KMS-11 (cell line): Measurements from ENCODE around the gene PLEKHA3.
"Not testable (repeated sequence)": the region's sequence is repeated elsewhere in the genome, so short reads cannot be mapped to it uniquely, and the experiment has no call there.

Experiments
- H2AFZ ChIP-seq: fragments of 200-600 bp; sonication (generic); 2 replicates; pipeline ENCODE4 v1.6.1; 2016; ENCODE audit warnings: antibody characterized with exemption, mixed run types, low read depth
- H3K27ac ChIP-seq: fragments of 200-600 bp; sonication (generic); 2 replicates; pipeline ENCODE4 v1.6.1; 2016; ENCODE audit warnings: mild to moderate bottlenecking, mixed run types
- H3K27me3 ChIP-seq: fragments of 200-600 bp; sonication (generic); 2 replicates; pipeline ENCODE4 v1.6.1; 2017; ENCODE audit warnings: mild to moderate bottlenecking, low read depth, mixed run types, moderate library complexity; ENCODE audit not compliant: insufficient read depth
- H3K36me3 ChIP-seq: fragments of 200-600 bp; sonication (generic); 2 replicates; pipeline ENCODE4 v1.6.1; 2017; ENCODE audit warnings: mild to moderate bottlenecking, mixed run types; ENCODE audit not compliant: insufficient read depth
- H3K4me1 ChIP-seq: fragments of 200-600 bp; sonication (generic); 2 replicates; pipeline ENCODE4 v1.6.1; 2016; ENCODE audit warnings: mild to moderate bottlenecking, low read depth, mixed run types; ENCODE audit not compliant: poor library complexity, severe bottlenecking
- H3K4me2 ChIP-seq: fragments of 200-600 bp; sonication (generic); 2 replicates; pipeline ENCODE4 v1.7.0; 2016; ENCODE audit warnings: mild to moderate bottlenecking, mixed run types
- H3K4me3 ChIP-seq: fragments of 200-600 bp; sonication (generic); IDR thresholded peaks from 2 replicates; pipeline ENCODE4 v1.6.1; 2017; ENCODE audit warnings: low read depth, low read length, mixed read lengths; ENCODE audit not compliant: insufficient read depth
- H3K79me2 ChIP-seq: fragments of 200-600 bp; sonication (generic); 2 replicates; pipeline ENCODE4 v1.6.1; 2016; ENCODE audit warnings: low read depth, mixed run types; ENCODE audit not compliant: insufficient read depth
- H3K9ac ChIP-seq: fragments of 200-600 bp; sonication (generic); 2 replicates; pipeline ENCODE4 v1.6.1; 2016; ENCODE audit warnings: mild to moderate bottlenecking, mixed run types
- H4K20me1 ChIP-seq: fragments of 200-600 bp; sonication (generic); 2 replicates; pipeline ENCODE4 v1.6.1; 2016; ENCODE audit warnings: mild to moderate bottlenecking, mixed run types; ENCODE audit not compliant: insufficient read depth
- CTCF ChIP-seq: fragments of 200-600 bp; sonication (generic); conservative IDR thresholded peaks from 2 replicates; pipeline ENCODE4 v1.6.1; 2017; ENCODE audit warnings: low read depth, mild to moderate bottlenecking, antibody characterized with exemption, low read length, moderate library complexity, mixed read lengths

The PLEKHA3 gene

GRCh38 chr2:178517496-178517895, 37.2 kb downstream of the PLEKHA3 start:
- Histone ChIP-seq H3K4me1 (peaks cover 39% of the 10 kb centered on the region), H2AFZ (no peak overlapping the region), H3K9ac (no peak overlapping the region), H3K4me2 (peak overlapping the region; percentile 3; the same call in 1 of the 2 replicates), H3K27ac (no peak overlapping the region), H3K79me2 (no peaks in the 10 kb centered on the region), H3K4me3 (no peak overlapping the region), H3K27me3 (no peaks in the 10 kb centered on the region), H4K20me1 (no peaks in the 10 kb centered on the region), H3K36me3 (no peaks in the 10 kb centered on the region)
- no peak for TF ChIP-seq CTCF

- H3K27me3 ChIP-seq = no peaks in the 10 kb centered on the region
- no peaks in the 10 kb centered on the region for H3K36me3 ChIP-seq
- no peak overlapping the region for H3K4me3 ChIP-seq
- no peak overlapping the region for H3K27ac ChIP-seq
- H2AFZ ChIP-seq = no peak overlapping the region
- no peak overlapping the region for H3K4me2 ChIP-seq
- no peaks in the 10 kb centered on the region for H4K20me1 ChIP-seq
- TF ChIP-seq CTCF = no peak
- no peak overlapping the region for H3K9ac ChIP-seq
- H3K4me1 ChIP-seq = peaks cover 13% of the 10 kb centered on the region
- H3K79me2 ChIP-seq = no peaks in the 10 kb centered on the region
These were observed 41.3 kb downstream of the PLEKHA3 start for GRCh38 chr2:178521304-178522150.

- no peaks in the 10 kb centered on the region for H3K27me3 ChIP-seq
- peak; percentile 41 for TF ChIP-seq CTCF
- H3K36me3 ChIP-seq = no peaks in the 10 kb centered on the region
- H3K27ac ChIP-seq = no peak overlapping the region
- no peak overlapping the region for H3K9ac ChIP-seq
- H3K4me1 ChIP-seq = peaks cover under 1% of the 10 kb centered on the region
- H4K20me1 ChIP-seq = no peaks in the 10 kb centered on the region
- H3K79me2 ChIP-seq = no peaks in the 10 kb centered on the region
- H2AFZ ChIP-seq = no peak overlapping the region
- no peak overlapping the region for H3K4me3 ChIP-seq
- H3K4me2 ChIP-seq = no peak overlapping the region
These were observed 42.8 kb downstream of the PLEKHA3 start for GRCh38 chr2:178522950-178523595.

- Histone ChIP-seq H3K79me2 (no peaks in the 10 kb centered on the region), H3K27ac (no peak overlapping the region), H2AFZ (no peak overlapping the region), H3K9ac (no peak overlapping the region), H3K4me1 (no peaks in the 10 kb centered on the region), H3K27me3 (no peaks in the 10 kb centered on the region), H3K4me2 (no peak overlapping the region), H3K36me3 (no peaks in the 10 kb centered on the region), H4K20me1 (no peaks in the 10 kb centered on the region), H3K4me3 (no peak overlapping the region)
- no peak for TF ChIP-seq CTCF
These were observed 43.4 kb downstream of the PLEKHA3 start for GRCh38 chr2:178523596-178524134.

- not testable (repeated sequence) for H3K27ac ChIP-seq, H3K79me2 ChIP-seq, H2AFZ ChIP-seq, H3K4me1 ChIP-seq, H4K20me1 ChIP-seq, H3K4me2 ChIP-seq, H3K27me3 ChIP-seq, H3K36me3 ChIP-seq, H3K4me3 ChIP-seq, H3K9ac ChIP-seq
These were observed 44.8 kb downstream of the PLEKHA3 start for GRCh38 chr2:178525010-178525409.

GRCh38 chr2:178525460-178525859, 45.2 kb downstream of the PLEKHA3 start:
- not testable (repeated sequence) for H4K20me1 ChIP-seq, H3K36me3 ChIP-seq, H3K4me3 ChIP-seq, H2AFZ ChIP-seq, H3K27ac ChIP-seq, H3K27me3 ChIP-seq, H3K4me2 ChIP-seq, H3K79me2 ChIP-seq, H3K9ac ChIP-seq
- peaks cover 13% of the 10 kb centered on the region for H3K4me1 ChIP-seq
